NCI-H1105 (cell line): ENCODE results near the gene EMILIN3.

Experiments used
- DNase-seq: peaks from one replicate; lab custom pipeline; 2025; lab: John Stamatoyannopoulos, UW

The EMILIN3 gene

DNA sequence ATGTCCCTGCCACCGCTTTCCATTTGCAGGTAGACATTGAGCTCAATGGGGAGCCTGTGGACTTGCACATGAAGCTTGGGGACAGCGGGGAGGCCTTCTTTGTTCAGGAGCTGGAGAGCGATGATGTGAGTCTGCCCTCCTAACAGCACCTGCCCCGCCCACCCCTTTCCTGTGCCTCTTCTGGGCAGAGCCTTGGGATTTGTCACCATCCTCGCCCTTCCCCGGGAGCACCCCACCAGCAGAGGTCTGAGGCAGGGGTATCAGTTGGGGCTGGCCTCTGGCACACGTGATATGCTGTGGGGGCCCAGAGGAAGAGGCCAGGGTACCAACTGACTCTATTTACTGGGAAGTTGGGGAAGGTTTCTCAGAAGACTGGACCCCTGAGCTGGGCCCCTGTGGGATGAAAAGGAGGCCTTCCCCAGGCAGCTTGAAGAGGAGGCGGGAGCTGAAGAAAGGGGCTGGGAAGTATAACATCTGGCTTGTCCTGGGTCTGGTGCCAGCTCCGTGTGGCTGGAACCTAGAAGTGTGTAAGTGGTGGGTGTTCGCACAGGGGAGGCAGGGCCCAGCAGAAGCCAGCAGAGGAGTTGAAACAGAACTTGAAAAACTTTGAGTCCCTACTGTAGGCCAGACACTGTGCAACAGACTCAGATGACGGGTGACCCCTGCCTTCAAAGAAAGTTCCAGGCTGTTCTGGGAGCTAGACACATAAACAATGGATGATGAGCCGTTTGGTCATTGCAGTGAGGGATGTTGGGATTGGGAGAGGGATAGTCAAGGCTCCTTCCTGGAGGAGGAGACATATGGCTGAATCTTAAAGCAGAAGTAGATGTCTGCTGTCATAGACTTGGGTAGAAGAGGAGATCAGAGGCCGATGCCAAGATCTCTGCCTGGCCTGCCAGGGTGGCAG is 18.8 kb downstream of the EMILIN3 start:
- DNase-seq = no peak

GRCh38 chr20:41345729-41346067 is 20.9 kb downstream of the EMILIN3 start:
- no peak for DNase-seq

GRCh38 chr20:41344938-41345728 is 21.5 kb downstream of the EMILIN3 start:
- DNase-seq = no peak

GRCh38 chr20:41344477-41344876 is 22.1 kb downstream of the EMILIN3 start:
- no peak for DNase-seq

DNA sequence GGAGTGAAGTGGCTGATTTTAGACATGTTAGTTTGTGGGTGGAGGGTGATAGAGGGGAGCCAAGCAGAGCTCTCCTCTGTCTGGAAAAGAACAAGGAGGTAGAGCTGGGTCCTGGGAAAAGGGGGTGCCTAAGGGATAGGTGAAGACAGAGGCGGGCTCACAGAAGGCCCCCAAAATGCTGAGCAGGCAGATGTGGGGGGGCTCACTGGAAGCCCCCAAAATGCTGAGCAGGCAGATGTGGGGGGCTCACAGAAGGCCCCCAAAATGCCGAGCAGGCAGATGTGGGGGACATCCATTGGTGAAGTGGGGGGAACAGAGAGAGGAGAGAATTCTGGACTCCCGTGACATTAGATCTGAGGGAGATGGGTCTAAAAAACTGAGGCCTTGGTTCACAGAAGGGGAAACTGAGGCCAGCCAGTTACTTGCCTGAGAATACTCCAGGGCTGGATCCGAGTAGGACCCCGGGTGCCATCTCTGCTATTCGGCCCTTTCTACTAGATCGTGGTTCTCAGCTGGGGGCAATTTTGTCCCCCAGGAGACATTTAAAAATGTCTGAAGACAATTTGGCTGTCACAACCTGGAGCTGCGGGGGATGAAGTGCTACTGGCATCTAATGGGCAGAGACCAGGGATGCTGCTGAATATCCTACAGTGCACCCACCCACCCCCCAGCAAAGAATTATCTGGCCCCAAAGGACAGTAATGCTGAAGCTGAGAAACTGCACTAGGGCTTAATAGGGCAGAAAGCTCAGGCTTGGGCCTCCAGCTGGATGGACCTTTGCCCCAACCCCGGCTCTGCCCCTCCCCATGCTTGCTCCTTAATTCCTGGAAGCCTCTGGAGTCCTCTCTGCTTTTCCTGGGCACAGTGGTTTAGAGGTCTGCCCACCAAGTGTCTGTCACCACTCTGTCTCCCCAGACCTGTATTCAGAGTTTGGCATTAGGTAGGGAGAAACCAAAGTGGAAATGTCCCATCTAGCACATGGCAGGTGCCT is 23.8 kb downstream of the EMILIN3 start:
- DNase-seq = no peak

- peak; percentile 92 for DNase-seq
Observed at GRCh38 chr20:41340327-41341055, 26.1 kb downstream of the EMILIN3 start, which contains the start of gene LPIN3. TSS of gene LPIN3 (plus strand) at chr20:41340821. CDS start at chr20:41345804, 4,983 bp downstream.

- DNase-seq = peak; percentile 86
Observed at GRCh38 chr20:41339957-41340326, 26.7 kb downstream of the EMILIN3 start.

DNA sequence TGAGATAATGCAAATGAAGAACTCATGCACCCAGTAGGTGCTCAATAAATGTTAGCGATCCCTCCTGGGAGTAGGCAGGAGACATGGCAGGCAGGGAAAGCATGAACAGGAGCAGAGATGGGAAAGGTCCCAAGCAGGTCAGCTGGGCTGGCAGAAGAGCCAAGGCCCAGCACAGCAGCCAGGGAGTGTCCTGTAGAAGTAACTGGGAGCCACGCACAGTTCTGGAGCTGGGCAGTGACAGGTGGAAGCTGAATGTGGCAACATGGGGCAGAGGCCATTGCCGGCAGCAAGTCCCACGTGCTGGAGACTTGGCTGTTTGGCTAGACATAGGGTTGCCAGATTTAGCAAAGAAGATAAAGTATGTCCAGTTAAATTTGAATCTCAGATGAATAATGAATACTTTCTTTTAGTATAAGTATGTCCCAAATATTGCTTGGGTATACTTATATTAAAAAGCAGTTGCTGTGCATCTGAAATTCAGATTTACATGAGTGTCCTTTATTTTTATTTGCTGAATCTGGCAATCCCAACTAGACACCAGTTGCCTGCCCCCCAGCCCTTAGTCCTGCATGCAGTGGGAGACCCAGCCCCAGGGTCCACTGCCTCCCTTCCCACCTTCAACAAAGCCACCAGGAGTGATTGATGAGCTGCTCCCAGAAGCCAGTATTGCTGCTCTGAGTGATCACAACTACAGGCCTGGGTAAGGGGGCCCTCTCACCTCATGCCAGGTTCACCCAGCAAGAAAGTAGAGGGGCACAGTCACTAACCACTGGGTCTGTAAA is 29.7 kb downstream of the EMILIN3 start:
- DNase-seq = no peak

GRCh38 chr20:41335591-41335990 is 31.0 kb downstream of the EMILIN3 start:
- DNase-seq = no peak

- DNase-seq = no peak
Observed at GRCh38 chr20:41334443-41335421, 31.9 kb downstream of the EMILIN3 start.

- DNase-seq = no peak
Observed at GRCh38 chr20:41334036-41334435, 32.6 kb downstream of the EMILIN3 start.

DNA sequence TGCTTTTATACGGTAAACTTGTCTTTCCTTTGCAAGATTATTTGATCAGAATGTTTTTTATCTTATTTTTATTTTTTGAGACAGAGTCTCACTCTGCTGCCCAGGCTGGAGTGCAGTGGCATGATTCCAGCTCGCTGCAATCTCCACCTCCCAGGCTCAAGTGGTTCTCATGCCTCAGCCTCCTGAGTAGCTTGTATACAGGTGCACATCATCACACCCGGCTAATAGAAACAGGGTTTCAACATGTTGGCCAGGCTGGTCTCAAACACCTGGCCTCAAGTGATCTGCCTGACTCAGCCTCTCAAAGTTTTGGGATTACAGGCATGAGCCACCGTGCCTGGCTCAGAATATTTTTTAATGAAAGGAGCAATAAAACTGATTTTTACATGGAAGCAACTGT is 34.9 kb downstream of the EMILIN3 start:
- DNase-seq = no peak

GRCh38 chr20:41330941-41331340 is 35.7 kb downstream of the EMILIN3 start:
- no peak for DNase-seq

DNA sequence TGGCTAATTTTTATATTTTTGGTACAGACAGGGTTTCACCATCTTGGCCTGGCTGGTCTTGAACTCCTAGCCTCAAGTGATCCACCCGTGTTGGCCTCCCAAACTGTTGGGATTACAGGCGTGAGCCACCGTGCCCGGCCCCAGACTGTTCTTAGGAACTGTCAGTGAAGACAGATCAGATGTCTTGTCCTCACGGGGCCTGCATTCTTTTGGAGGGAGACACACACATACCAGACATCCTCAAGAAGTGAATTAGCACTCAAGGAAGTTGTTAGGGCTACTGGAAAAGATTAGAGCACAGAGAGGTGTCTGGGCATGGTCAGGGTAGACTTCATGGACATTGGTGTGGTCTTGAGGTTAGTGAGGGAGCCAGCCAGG is 36.3 kb downstream of the EMILIN3 start:
- DNase-seq = no peak

GRCh38 chr20:41329435-41330342 is 36.9 kb downstream of the EMILIN3 start:
- DNase-seq = no peak

GRCh38 chr20:41327178-41327577 is 39.4 kb downstream of the EMILIN3 start:
- DNase-seq = no peak

DNA sequence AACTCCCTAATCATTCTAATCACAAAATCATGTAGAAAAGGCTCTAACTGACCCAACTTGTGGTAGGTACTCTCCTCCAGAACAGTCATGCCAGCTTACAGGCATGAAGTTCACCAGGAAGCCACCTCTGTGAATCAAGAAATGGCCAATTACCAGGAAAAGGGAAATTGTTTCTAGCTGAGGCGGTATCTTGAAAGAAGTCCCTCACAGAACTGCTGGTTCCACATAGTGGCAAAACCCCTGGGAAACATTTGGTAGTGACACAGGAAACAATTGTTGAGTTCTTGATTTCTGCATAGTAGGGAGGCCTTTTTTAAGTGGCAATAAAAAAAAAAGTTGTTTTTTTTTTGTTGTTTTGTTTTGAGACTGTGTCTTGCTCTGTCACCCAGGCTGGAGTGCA is 45.6 kb downstream of the EMILIN3 start:
- DNase-seq = no peak

- no peak for DNase-seq
Observed at GRCh38 chr20:41320441-41320840, 46.2 kb downstream of the EMILIN3 start.
